ENCODE measurements around the gene TSHZ2.

GRCh38 chr20:53205046-53205445, 232.9 kb downstream of the TSHZ2 start:
- TF ChIP-seq SUZ12 (IDR thresholded peaks at IDR 0.05; ENCODE audit: extremely low read depth, insufficient read depth, insufficient read length) (no peak), YY1 (IDR thresholded peaks at IDR 0.05; ENCODE audit: insufficient read depth, insufficient read length) (no peak)

Measured in NT2/D1 (cell line).